HG03460 (cell line): ENCODE measurements around the gene TMEM151A.

Experiments
- ATAC-seq: cut with Tn5 transposase; IDR thresholded peaks from one replicate; pipeline ENCODE4 v1.9.1; 2021; ENCODE audit not compliant: unreplicated experiment

Gene TMEM151A

DNA sequence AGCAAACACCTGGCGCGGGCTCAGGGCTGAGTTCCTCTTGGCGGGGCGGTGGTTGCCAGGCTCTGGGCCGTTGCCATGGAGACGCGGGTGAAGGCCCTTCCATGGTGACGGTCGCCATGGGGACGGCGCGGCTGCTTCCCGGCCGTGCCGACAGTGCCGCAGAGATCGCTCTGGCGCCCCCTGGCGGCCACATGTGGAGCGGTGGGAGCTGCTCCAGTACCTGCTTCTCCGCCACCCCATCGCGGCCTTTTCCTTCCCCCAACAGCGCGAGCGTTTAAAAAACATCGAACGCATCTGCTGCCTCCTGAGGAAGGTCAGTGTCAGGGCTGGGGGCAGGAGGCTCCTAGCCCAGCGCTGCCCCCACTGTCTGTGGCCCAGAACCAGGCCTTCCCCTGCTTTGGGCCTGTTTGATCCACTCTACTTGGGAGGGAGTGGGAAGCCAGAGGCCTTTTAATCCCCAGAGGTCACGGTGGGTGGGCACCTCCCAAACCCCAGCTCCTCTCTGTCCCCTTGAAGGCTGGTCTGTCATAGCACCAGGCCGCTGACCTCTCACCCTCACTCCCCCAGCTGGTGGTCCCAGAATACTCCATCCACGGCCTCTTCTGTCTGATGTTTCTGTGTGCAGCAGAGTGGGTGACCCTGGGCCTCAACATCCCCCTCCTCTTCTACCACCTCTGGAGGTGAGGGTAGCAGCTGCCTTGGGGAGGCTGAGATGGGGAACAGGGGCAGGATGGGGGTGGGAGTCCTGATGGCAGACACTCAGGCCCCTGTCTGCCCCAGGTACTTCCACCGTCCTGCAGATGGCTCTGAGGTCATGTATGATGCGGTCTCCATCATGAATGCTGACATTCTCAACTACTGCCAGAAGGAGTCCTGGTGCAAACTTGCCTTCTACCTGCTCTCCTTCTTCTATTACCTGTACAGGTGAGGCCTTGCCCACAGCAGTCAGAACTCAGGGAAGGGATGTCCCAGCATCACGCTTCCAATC is 8.9 kb upstream of the TMEM151A start:
- ATAC-seq = no peak

DNA sequence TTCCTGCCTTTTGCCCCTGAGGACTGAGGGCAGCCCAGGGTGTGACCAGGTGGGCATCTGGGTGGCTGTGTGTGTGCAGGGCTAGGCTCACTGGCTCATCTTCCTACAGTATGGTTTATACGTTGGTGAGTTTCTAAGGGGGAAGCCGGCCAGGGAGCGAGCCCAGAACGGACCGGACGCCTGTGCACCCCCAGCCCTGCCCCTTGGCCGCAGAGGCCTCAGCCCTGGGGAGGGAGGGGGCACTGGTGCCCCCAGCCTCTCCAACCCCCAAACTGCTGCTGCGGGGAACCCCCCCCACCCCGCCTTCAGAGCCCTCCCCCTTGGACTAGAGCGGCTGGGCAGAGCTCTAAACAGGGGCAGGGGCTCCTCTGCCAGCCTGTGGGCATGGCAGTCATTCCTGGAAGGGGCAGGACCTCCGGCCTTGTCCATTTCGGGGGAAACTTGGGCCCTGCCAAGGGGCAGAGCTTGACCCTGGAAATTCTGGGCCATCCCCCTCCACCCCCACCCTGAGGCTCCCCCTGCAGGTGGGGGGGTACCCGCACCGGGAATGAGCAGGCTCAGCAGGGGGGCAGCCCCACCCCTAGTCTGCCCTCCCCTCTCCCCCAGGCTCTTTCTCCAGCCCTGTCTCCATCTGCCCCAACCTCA is 8.1 kb upstream of the TMEM151A start:
- no peak for ATAC-seq

DNA sequence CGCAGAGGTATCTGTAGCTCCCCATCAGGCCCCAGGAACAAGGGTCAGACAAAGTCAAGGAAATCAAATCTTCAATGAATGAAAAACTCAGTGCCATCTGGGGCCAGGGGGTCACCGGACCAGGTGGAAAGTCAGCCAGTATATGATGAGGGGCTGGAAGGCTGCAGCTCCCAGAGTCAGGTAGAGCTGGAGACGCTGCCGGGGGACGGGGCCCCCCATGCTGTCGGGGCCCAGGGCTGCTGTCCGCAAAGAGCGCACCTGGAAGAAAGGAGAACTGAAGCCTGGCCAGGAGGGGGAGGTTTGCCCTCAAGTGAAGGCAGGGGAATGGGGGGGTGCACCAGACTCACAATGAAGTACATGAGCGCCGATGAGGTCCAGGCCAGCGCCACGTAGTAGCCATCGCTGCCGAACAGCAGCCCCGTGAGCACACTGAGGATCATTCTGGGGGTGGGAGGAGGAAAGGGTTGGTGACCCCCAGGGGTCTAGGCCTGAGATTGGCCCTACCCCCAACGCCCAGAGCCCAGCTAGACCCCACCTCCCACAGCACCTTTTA is 7.1 kb upstream of the TMEM151A start:
- no peak for ATAC-seq

DNA sequence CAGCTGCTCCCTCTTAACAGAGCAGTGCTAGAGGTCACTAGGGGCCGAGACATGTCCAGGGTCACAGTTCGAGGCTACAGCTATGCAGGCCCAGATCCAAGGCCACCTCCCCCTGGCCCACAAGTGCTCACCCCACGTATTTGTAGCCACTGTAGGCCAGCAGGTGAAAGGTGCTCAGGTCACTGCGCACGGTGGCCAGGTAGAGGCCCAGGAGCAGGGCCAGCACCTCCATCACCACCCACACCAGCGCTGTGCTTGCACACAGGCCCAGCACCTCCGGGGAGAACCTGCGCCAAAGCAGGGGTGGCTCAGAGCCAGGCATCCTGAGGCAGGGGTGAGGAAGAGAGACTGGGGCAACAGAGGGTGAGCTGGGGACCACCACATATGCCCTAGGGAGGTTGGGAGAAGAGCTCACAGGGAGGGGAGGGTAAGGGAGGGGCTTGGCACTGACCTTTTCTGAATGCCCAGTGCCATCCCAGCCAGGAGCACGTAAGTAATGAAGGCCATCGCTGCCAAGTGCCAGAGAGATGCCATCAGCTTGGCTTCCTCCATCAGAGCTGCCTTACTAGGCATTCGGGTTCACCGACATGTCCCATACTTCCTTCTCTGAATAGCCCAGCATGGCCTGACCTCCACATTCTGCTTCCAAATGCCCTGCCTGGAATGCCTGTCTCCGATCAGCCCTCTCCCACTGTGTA is 6.3 kb upstream of the TMEM151A start:
- no peak for ATAC-seq

DNA sequence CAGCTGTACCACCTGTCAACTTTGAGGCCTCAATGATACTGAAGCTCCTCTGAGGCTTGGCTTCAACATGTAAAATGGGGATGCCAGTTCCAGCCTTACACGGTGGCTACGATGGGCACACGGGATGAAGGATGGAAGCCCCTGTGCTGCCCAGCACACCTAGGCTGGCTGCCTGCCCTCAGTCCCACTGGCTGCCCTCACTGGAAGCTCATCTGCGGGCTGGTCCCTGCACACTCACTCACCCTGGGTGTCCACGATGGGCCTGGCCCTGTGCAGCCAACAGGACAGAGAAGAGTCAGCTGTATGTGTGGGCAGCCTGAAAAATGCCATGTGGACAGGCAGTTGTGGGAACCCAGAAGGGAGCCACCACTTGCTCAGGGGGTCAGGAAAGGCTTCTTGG is 5.0 kb upstream of the TMEM151A start:
- ATAC-seq = no peak

DNA sequence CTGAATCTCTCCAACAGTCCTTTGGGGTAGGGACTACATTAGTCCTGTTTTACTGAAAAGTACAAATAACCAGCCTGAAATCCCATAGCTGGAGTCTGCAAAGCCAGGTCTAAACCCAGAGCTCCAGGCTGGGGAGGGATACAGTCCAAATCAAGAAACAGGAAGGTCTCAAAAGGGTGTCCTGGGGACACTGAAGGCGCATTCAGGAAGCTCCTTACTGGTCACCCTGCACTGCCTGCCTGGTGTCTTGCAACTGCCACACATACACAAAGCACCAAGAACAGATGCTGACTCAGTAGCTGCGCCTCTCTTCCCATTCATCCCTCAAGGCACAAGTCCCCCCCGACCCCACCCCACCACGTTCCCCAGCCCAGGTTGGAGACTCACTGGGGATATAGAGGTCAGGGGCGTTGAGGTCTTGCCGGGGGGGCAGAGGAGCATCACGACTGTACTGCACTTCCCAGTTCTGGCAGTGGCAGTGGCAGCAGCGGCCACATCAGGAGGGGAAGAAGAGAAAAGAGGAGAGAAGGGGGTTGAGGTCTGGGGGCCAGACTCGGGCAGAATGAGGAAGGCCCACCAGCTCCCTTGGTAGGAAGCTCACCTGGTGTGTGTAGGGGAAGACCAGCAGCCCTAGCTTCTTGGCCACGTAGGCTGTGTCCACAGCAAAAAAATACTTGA is 4.3 kb upstream of the TMEM151A start:
- ATAC-seq = no peak

DNA sequence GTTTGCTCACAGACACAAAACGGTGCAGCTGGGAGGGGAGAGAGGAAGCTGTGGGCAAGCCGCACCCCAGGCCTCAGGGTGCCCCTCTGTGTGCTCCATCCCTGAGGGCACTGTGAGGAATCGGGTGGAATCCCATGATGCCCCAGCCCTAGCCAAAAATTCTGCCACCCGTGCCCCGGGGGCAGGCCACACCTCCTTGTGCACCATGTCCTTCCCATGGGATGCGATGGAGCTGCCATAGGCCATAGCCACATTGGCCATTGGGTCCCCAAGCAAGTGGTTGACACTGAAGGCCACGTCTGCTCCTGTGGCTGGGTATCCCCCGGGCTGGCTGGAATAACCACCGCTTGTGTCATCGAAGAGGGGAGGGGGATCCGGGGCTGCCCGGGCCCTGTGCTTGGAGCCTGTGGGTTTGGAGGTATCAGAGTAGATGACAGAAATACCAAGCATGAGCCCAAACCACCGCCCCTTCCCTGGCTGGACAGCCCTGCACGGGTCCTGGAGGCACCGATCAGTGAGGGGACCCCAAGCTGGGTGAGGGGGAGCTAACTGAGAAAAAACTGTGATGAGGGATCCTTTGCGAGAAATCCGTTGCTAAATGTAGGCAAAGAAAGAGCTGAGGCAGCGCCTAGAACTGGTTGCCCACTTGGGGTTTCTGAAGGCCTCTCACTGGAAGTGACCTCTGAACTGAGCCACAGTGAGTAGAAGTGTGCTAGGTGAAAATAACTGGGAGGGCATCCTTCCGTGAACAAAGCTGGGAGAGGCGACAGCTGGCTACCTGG is 3.6 kb upstream of the TMEM151A start:
- no peak for ATAC-seq

DNA sequence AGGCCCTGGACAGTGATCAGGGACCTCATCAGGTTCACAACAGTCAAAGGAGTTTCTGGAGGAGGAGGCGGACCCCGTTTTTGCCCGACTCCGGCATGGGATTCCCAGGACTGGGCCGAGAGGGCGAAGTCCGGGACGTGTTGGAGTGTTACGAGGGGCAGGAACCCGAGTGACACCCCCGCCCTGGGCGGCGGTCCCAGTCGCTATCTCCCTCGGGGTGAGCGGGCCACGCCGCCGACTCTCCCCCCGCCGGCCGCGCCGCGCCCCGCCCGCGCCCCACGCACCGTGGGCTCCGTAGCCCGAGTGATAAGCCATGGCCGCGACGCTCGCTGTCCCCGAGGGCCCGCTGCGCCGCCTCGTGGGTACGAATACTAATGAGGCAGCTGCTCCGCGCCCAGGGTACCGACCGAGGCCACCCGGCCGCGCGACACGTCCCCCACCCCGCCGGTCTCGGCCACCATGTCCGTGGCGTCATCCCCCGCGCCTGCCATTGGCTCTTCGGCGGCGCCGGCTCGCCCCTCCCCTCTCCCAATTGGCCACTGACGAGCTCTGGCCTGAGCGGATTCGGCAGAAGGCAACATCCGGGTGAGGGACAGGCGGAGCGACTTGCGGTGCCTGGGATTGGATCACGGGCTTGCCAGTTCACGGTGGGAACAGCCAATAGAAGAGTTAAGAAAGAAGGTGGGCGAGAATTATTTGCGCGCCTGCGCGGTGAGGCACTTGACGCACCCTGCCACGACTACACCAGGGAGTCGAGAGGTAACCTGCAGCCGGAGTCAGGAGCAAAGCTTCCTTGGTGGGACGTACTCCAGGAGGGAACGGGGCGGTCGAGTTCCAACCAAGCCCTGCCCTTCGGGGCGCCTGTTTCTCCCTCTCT is 2.8 kb upstream of the TMEM151A start, which contains the start of gene YIF1A:
Gene YIF1A, minus strand, starts transcription at position 473 of the 877 bp plus-strand sequence. Its CDS starts 158 bp downstream, at position 315.
- peak; percentile 90 for ATAC-seq

DNA sequence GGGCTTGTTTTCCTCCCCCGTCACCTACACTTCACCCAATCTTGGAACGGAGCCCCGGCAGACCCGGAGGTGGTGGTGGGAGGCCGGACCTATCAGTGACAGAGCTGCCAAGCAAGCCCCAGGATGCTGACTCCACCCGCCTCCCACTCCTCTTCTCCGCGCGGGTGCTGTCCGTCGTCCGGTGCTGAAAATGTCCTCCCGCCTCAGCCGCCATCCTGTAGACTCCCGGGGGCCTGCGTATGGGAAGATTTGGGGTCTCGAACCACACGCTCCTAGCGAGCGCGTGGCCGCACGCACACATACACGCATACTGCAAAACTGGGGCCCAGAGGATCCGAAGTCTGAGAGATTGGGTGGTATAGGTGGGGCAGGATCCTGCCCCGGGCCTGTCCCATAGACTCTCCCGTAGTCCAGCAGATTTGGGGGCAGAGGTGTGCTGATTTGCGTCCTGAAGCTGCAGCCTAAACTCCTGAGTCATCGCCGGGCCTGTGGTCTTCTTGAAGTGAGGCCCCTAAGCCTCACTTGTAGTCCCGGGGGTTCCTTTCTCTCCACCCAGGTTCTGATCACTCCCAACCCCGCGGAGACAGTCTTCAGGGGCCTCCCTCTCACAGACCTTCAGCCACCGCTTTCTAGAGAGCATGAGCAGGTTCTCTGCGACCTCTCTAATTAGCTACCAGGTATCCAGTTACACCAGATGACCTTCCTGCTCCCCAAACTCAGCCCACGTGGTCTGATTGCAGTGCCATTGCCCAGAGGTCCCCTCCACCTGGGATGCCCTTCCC is 2.0 kb upstream of the TMEM151A start:
- ATAC-seq = peak; percentile 38

DNA sequence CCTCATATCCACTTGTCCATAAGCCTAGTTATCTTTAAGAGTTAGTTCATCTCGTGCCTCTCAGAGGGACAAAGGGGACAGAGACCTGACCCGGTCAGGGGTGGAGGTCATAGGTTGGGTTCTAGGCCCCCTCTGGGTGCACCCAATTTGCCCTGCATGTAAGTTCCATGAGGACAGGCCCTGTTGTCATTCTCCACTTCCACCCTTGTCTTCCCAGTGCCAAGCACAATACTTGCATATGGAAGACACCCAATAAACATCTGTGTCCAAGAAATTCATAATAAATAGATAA is 1.4 kb upstream of the TMEM151A start:
- ATAC-seq = no peak

DNA sequence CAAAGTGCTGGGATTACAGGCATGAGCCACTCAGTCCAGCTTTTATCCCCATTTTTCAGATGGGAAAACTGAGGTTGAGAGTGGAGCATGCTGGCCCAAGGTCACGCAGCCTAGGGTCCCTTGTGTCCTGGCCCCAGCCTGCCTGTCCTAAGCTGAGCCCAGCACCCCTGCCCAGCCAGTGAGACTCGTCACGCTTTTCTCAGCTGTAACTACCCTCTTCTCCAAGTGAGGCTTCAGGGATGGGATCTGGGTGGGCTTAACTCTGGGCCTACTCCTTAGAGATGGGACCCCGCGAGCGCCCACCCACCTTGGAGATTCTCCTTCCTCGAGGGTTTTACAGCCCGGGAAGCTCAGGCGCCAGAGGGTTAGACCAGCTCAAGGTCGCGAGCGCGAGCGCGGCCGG is 390 bp upstream of the TMEM151A start:
- no peak for ATAC-seq

DNA sequence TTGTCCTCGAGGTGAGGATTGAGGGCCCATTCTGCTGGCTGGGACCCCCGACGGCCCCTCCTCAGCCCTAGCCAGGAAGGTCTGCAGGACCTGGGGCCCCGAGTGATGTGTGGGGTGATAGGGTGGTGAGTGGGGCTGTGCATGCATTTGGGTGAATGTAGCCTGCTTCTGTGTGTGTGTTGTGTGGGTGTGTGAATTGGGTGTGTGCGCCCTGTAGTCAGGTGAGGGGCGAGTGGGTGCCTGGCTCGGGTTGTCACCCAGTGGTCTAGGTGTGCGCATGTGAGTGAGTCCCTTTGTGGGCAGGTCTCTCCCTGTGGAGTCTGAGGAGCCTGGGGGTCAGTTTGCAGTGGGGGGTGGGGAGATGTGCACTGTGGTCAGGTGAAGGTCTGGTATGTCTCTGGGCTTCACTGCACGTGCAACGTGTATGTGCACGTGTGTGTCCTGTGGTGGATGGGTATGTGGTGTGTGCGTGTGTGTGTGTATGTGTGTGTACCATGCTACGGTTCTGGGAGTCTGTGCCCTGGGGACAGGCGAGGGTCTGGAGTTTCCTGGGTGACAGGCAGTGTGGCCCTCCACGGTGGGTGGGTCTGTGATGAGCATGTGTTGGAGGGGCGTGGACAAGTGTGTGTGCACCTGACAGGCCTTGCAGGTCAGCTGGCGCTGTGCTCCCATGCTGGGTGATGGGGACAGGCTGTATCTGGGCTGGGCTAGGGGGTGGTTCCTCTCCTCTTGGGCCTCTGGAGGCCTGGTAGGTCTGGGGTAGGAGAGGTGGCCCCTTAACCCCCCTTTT is 1.0 kb downstream of the TMEM151A start:
- ATAC-seq = no peak

DNA sequence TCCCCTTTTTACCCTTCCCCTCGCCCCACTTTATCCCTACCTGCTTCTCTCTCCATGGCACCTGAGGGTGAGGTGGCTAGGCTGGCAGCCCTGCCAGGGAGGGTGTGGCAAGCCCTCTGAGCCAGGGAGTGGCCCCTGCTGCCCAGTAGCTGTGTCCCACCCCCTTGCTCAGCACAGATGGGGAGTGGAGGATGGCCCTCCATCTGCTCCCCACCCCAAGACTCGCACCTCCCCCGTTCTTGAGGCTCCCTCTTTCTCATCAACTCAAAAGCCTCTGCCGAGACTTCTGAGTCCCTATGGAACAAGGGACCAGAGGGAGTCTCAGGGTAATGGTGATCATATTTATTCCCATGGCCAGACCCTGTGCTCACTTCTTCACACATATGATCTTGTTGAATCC is 1.7 kb downstream of the TMEM151A start:
- ATAC-seq = no peak

DNA sequence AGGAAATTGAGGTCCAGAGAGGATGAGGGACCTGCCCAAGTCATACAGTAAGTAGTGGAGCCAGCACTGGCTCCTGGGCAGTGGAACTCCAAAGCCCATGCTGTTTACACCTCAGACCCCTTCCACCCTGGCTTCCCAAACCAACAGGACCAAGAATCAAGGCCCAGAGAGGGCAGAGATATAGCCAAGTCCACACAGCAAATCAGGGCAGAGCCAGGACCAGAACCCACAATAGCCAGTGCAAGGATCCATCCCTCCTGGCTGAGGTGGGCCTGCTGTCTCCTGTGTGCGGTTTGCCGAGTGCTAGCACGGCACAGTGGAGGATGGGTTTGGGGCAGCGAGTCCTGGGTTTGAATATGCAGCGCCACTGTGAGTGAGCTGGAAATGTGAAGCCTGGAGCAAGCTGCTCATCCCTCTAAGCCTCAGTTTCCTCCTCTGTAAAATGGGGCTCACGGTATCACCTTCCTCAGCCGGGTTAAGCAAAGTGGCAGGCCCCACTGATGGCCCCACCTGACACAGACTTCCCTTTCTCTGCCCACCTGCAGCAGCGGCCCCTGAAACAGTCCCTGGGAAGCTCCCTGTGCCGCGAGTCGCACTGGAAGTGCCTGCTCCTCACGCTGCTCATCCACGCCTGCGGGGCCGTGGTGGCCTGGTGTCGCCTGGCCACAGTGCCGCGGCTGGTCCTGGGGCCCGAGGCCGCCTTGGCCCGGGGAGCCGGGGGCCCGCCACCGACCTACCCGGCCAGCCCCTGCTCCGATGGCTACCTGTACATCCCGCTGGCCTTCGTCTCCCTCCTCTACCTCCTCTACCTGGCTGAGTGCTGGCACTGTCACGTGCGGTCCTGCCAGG is 2.3 kb downstream of the TMEM151A start:
- ATAC-seq = no peak

DNA sequence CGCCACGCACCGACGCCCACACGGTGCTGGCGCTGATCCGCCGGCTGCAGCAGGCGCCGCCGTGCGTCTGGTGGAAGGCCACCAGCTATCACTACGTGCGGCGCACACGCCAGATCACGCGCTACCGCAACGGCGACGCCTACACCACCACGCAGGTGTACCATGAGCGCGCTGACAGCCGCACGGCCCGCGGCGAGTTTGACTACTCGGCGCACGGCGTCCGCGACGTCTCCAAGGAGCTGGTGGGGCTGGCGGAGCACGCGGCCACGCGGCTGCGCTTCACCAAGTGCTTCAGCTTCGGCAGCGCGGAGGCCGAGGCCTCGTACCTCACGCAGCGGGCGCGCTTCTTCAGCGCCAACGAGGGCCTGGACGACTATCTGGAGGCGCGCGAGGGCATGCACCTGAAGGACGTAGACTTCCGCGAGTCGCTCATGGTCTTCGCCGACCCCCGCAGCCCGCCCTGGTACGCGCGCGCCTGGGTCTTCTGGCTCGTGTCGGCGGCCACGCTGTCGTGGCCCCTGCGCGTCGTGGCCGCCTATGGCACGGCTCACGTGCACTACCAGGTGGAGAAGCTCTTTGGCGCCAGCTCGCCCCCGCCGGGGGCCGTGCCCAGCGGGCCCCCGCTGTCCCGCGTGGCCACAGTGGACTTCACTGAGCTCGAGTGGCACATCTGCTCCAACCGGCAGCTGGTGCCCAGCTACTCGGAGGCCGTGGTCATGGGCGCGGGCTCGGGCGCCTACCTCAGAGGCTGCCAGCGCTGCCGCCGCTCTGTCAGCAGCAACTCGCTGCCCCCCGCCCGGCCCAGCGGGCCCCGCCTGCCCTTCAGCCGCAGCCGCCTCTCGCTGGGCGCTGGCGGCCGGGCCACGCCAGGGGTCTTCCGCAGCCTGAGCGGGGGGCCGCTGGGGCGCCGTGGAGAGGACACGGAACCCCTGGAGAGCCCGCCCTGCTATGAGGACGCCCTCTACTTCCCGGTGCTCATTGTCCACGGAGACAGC is 3.2 kb downstream of the TMEM151A start:
- no peak for ATAC-seq
